Measurements from ENCODE around the gene ASTN2. TPM values are rescaled to one million over a fixed set of nuclear protein-coding genes. Genes with fewer than 3 reads are reported as not detected.

ASTN2 gene
- total RNA-seq, 2 experiments from 2014 or later: 1.7 to 4.2 TPM

GRCh38 chr9:117232281-117232680 lies 182.6 kb downstream of the ASTN2 start:
- TF ChIP-seq CTCF (conservative IDR thresholded peaks at IDR 0.05; ENCODE audit: low read length) (no peak), EZH2phosphoT487 (IDR thresholded peaks at IDR 0.05; ENCODE audit: borderline replicate concordance, low read depth, low read length) (no peak)
- Histone ChIP-seq H3K27ac (ENCODE audit: low read depth, low read length, poor library complexity, severe bottlenecking) (no peak overlapping the region), H3K9me3 (ENCODE audit: low read length) (no peaks in the 10 kb centered on the region), H3K4me3 (ENCODE audit: low read depth, low read length, poor library complexity, severe bottlenecking) (no peak overlapping the region), H3K4me2 (ENCODE audit: low read length) (no peak overlapping the region), H3K36me3 (ENCODE audit: insufficient read depth, low read length) (no peaks in the 10 kb centered on the region), H2AFZ (ENCODE audit: low read length) (no peak overlapping the region), H3K4me1 (ENCODE audit: insufficient read depth, low read length, poor library complexity, severe bottlenecking) (no peaks in the 10 kb centered on the region), H3K9me2 (ENCODE audit: insufficient read depth, low read length) (no peaks in the 10 kb centered on the region), H4K20me1 (ENCODE audit: insufficient read depth, low read length) (no peaks in the 10 kb centered on the region), H3K79me2 (ENCODE audit: insufficient read depth, low read depth, low read length) (no peaks in the 10 kb centered on the region)
- no TSS peak for BruUV-seq (replicated peaks)
- ChIA-PET POLR2A (no interaction called here), CTCF (ENCODE audit: unreplicated experiment) (no interaction called here)
- intact Hi-C loops (cut with micrococcal nuclease; ENCODE audit: unreplicated experiment): no loop called here
- no peak for DNase-seq (ENCODE audit: low spot score)

- Histone ChIP-seq H2AFZ (ENCODE audit: low read length) (no peak overlapping the region), H3K27ac (ENCODE audit: low read depth, low read length, poor library complexity, severe bottlenecking) (no peak overlapping the region), H3K4me3 (ENCODE audit: low read depth, low read length, poor library complexity, severe bottlenecking) (no peak overlapping the region), H3K4me1 (ENCODE audit: insufficient read depth, low read length, poor library complexity, severe bottlenecking) (no peaks in the 10 kb centered on the region), H3K4me2 (ENCODE audit: low read length) (no peak overlapping the region), H3K36me3 (ENCODE audit: insufficient read depth, low read length) (no peaks in the 10 kb centered on the region), H4K20me1 (ENCODE audit: insufficient read depth, low read length) (no peaks in the 10 kb centered on the region), H3K9me3 (ENCODE audit: low read length) (no peaks in the 10 kb centered on the region), H3K9me2 (ENCODE audit: insufficient read depth, low read length) (no peaks in the 10 kb centered on the region), H3K79me2 (ENCODE audit: insufficient read depth, low read depth, low read length) (no peaks in the 10 kb centered on the region)
- DNase-seq (ENCODE audit: low spot score): no peak
- intact Hi-C loops (cut with micrococcal nuclease; ENCODE audit: unreplicated experiment): no loop called here
- ChIA-PET CTCF (ENCODE audit: unreplicated experiment) (no interaction called here), POLR2A (no interaction called here)
- no peak for TF ChIP-seq EZH2phosphoT487 (IDR thresholded peaks at IDR 0.05; ENCODE audit: borderline replicate concordance, low read depth, low read length)
- TF ChIP-seq CTCF (conservative IDR thresholded peaks at IDR 0.05; ENCODE audit: low read length): no peak
- BruUV-seq (replicated peaks): no TSS peak
These were observed 183.8 kb downstream of the ASTN2 start for GRCh38 chr9:117231012-117231411.

- Histone ChIP-seq H3K79me2 (ENCODE audit: insufficient read depth, low read depth, low read length) (no peaks in the 10 kb centered on the region), H4K20me1 (ENCODE audit: insufficient read depth, low read length) (no peaks in the 10 kb centered on the region), H3K4me3 (ENCODE audit: low read depth, low read length, poor library complexity, severe bottlenecking) (no peak overlapping the region), H2AFZ (ENCODE audit: low read length) (no peak overlapping the region), H3K9me3 (ENCODE audit: low read length) (no peaks in the 10 kb centered on the region), H3K27ac (ENCODE audit: low read depth, low read length, poor library complexity, severe bottlenecking) (no peak overlapping the region), H3K9me2 (ENCODE audit: insufficient read depth, low read length) (no peaks in the 10 kb centered on the region), H3K4me1 (ENCODE audit: insufficient read depth, low read length, poor library complexity, severe bottlenecking) (no peaks in the 10 kb centered on the region), H3K36me3 (ENCODE audit: insufficient read depth, low read length) (no peaks in the 10 kb centered on the region), H3K4me2 (ENCODE audit: low read length) (no peak overlapping the region)
- no TSS peak for BruUV-seq (replicated peaks)
- no peak for DNase-seq (ENCODE audit: low spot score)
- intact Hi-C loops (cut with micrococcal nuclease; ENCODE audit: unreplicated experiment): no loop called here
- ChIA-PET CTCF (ENCODE audit: unreplicated experiment) (no interaction called here), POLR2A (no interaction called here)
- TF ChIP-seq CTCF (conservative IDR thresholded peaks at IDR 0.05; ENCODE audit: low read length) (no peak), EZH2phosphoT487 (IDR thresholded peaks at IDR 0.05; ENCODE audit: borderline replicate concordance, low read depth, low read length) (no peak)
These were observed 190.2 kb downstream of the ASTN2 start for GRCh38 chr9:117224695-117225094.
